GM21717 (cell line): ENCODE results near the gene RALGAPA2.

ENCODE experiments used
- ATAC-seq: cut with Tn5 transposase; IDR thresholded peaks from one replicate; pipeline ENCODE4 v1.9.1; 2021; ENCODE audit warnings: mild to moderate bottlenecking, moderate library complexity; ENCODE audit not compliant: unreplicated experiment

Gene RALGAPA2

GRCh38 chr20:20477444-20478041 lies 234.9 kb downstream of the RALGAPA2 start:
- no peak for ATAC-seq

DNA sequence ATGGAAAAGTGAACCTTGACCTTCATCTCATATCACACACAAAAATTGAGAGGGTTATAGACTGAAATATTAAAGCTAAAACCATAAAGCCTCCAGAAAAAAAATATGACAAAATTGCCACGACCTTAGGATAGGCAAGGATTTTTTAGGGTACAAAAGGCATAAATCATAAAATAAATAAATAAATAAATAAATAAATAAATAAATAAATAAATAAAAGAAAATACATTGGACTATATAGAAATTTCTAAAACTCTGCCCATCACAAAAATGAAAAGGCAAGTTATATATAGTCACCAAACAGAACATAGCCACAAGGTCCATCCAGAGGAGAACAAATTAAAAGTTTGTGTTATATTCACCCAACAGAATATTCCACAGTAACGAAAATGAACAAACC lies 235.9 kb downstream of the RALGAPA2 start:
- no peak for ATAC-seq

- ATAC-seq: no peak
Measured at GRCh38 chr20:20473657-20474056, 238.8 kb downstream of the RALGAPA2 start.

GRCh38 chr20:20472684-20473274 lies 239.7 kb downstream of the RALGAPA2 start:
- ATAC-seq: no peak

- peak; percentile 86 for ATAC-seq
Measured at GRCh38 chr20:20466341-20466879, 246.0 kb downstream of the RALGAPA2 start.

- no peak for ATAC-seq
Measured at GRCh38 chr20:20465252-20465651, 247.2 kb downstream of the RALGAPA2 start.

- ATAC-seq: peak; percentile 61
Measured at GRCh38 chr20:20463933-20464374, 248.5 kb downstream of the RALGAPA2 start.

GRCh38 chr20:20462185-20462584 lies 250.3 kb downstream of the RALGAPA2 start:
- no peak for ATAC-seq

- no peak for ATAC-seq
Measured at GRCh38 chr20:20461551-20461950, 250.9 kb downstream of the RALGAPA2 start.

GRCh38 chr20:20459726-20460125 lies 252.7 kb downstream of the RALGAPA2 start:
- ATAC-seq: no peak

- ATAC-seq: no peak
Measured at GRCh38 chr20:20457392-20458126, 254.9 kb downstream of the RALGAPA2 start.

- no peak for ATAC-seq
Measured at GRCh38 chr20:20456741-20457140, 255.7 kb downstream of the RALGAPA2 start.

DNA sequence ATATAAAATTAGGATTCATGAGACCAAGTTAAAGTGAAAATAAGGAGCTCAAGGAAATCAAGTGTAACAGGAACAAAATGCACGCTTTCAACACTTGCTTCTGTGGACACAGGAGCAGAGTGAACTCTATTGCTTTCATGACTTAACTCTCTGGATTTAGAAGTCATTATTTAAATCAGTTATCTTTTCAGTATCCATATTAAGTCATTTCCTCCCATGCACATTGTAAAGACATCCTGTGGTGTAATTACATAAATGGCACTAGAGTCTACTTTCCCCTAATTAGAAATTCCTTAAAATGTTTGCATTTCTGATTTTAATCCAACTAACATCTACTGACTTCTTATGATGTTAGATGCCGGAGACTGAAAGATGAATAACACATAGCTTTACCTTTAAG lies 256.5 kb downstream of the RALGAPA2 start:
- ATAC-seq: no peak

DNA sequence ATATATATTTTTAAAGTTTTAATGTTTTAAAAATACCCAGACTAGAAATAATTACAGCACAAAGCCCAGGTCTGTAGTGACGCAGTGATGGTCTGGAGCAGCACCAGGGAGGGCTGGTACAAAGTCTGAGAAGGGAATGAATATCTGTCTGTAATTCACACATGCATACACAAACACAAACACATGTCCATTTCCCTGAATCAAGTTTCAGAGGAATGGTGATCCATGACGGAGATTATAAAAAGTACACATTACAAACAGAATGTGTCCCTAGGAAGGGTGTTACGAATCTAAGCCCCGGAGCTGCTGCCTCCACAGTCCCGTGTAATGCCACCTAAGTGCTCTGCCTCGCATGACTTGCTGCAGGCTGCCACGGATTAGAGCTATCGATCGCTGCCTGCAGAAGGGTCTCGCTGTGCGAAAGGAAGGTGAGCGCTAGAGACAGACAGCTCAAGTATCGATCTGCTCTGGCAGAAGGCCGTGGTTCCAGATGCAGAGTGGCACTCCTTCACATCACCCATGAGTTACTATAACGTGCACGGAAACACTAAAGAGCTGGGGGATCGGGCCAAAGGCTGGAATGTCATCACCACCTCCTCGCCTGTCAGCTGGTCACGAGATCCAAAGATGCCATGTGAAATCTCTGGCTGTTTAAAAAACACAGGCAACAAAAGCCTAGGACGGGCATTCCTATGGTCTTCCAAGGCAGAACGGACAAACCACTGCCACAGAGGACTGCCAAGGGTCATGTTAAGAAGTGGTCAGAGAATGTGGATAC lies 257.4 kb downstream of the RALGAPA2 start:
- ATAC-seq: no peak

GRCh38 chr20:20454367-20454766 lies 258.1 kb downstream of the RALGAPA2 start:
- no peak for ATAC-seq

DNA sequence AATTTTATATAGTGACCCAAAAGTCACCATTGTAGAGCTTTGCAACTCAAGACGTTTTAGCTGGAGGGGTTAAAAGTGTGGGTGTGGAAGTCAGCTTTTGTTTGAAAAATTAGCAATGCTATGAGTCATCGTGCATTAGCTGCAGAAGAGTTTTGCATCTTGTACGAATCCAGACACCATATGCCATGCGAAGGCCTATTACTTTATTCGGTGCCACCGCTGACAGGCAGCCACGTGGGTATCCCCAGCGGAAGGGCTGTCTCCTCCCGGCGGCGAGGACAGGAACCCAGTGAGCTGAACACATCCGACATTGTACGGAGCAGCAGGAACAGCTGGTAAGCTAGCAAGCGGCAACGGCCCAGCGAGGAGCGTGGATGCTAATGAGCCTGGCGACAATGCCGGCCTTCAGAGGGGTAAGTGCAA lies 260.2 kb downstream of the RALGAPA2 start:
- ATAC-seq: peak; percentile 92

GRCh38 chr20:20450521-20450920 lies 261.9 kb downstream of the RALGAPA2 start:
- no peak for ATAC-seq

- no peak for ATAC-seq
Measured at GRCh38 chr20:20448881-20449280, 263.6 kb downstream of the RALGAPA2 start.

DNA sequence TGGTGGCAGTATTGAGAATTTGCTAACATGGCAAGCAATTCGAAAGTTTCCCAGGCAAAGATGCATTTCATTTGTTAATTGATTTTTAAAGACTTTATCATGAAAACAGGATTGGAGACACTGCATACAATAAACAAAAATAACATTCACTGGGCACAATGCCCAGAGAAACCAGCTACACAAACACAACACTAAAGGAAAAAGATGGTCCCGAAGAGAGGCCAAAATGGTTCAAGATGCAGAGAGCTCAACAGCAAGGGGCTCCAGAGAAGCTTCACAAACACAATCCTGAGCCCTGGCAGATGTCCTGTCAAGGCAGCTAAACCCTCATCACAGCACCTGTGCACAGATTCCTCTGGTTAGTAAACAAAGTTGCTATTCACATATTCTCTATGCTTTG lies 265.2 kb downstream of the RALGAPA2 start:
- ATAC-seq: no peak

- no peak for ATAC-seq
Measured at GRCh38 chr20:20446425-20447015, 265.9 kb downstream of the RALGAPA2 start.

GRCh38 chr20:20446001-20446400 lies 266.4 kb downstream of the RALGAPA2 start:
- ATAC-seq: no peak
